Measurements from ENCODE around the gene AMN1.

GRCh38 chr12:31737345-31737744 is 8.5 kb upstream of the AMN1 start:
- no peak for TF ChIP-seq CTCF (conservative IDR thresholded peaks at IDR 0.05; ENCODE audit: low read depth, low read length)
- no peak for TF ChIP-seq USF2 (IDR thresholded peaks at IDR 0.05; ENCODE audit: low read depth, low read length)
- no peak for TF ChIP-seq POLR2A (IDR thresholded peaks at IDR 0.05; ENCODE audit: low read depth, low read length)
- no peak for TF ChIP-seq CHD1 (IDR thresholded peaks at IDR 0.05; ENCODE audit: low read depth, low read length)
- no peak for TF ChIP-seq RAD21 (IDR thresholded peaks at IDR 0.05; ENCODE audit: low read length)
- no peak for TF ChIP-seq SMC3 (IDR thresholded peaks at IDR 0.05; ENCODE audit: low read depth, low read length)
- TF ChIP-seq MXI1 (IDR thresholded peaks at IDR 0.05; ENCODE audit: borderline replicate concordance, low read depth, low read length), result no peak
- TF ChIP-seq FOS (IDR thresholded peaks at IDR 0.05; ENCODE audit: low read depth, low read length), result no peak
- TF ChIP-seq MAFK (IDR thresholded peaks at IDR 0.05; ENCODE audit: low read depth, low read length), result no peak
- TF ChIP-seq RFX5 (IDR thresholded peaks at IDR 0.05; ENCODE audit: low read depth, low read length), result no peak
- TF ChIP-seq MAZ (IDR thresholded peaks at IDR 0.05; ENCODE audit: borderline replicate concordance, low read depth, low read length), result no peak
- TF ChIP-seq RCOR1 (IDR thresholded peaks at IDR 0.05; ENCODE audit: insufficient replicate concordance, low read length), result no peak
